Activated naive CD4-positive, alpha-beta T cell treated with anti-CD3 and anti-CD28 coated beads for 36 hours (primary cell): ENCODE data around the gene EFNA1. TPM values are rescaled to one million over a fixed set of nuclear protein-coding genes. Genes with fewer than 3 reads are reported as not detected.

Experiments used
- CTCF ChIA-PET: fragments of 350-600 bp; sonication (Branson Sonifier 250); formaldehyde crosslinking; loops from one replicate; lab custom pipeline; 2021; ENCODE audit warnings: antibody characterized with exemption; lab: Charles Lee
- DNase-seq: peaks from one replicate; pipeline ENCODE4 v3.0.0-alpha.2; 2020
- H3K27ac Mint-ChIP-seq: one replicate; pipeline ENCODE4 v1.8.0; 2021; ENCODE audit warnings: mild to moderate bottlenecking, mixed read lengths
- H3K27me3 Mint-ChIP-seq: one replicate; pipeline ENCODE4 v1.8.0; 2021; ENCODE audit warnings: low read depth, mixed read lengths
- H3K36me3 Mint-ChIP-seq: one replicate; pipeline ENCODE4 v1.8.0; 2021; ENCODE audit warnings: low read depth, mixed read lengths
- H3K4me1 Mint-ChIP-seq: one replicate; pipeline ENCODE4 v1.8.0; 2021; ENCODE audit warnings: low read depth, mixed read lengths
- H3K4me3 Mint-ChIP-seq: one replicate; pipeline ENCODE4 v1.8.0; 2021; ENCODE audit warnings: mild to moderate bottlenecking, moderate library complexity, mixed read lengths
- H3K9me3 Mint-ChIP-seq: one replicate; pipeline ENCODE4 v1.8.0; 2021; ENCODE audit warnings: mixed read lengths
- intact Hi-C: fragments of 100-400 bp; cut with micrococcal nuclease; formaldehyde crosslinking; loops from one replicate; pipeline ENCODE4 v1.15.1; 2023
- total RNA-seq, 2 experiments: library from RNA; stranded (reverse); gene quantifications; one replicate each; pipeline ENCODE4 v1.2.3, GENCODE V29; 2021

Gene EFNA1
- total RNA-seq, 2 experiments from 2014 or later, result 0.26 to 0.32 TPM

- Mint-ChIP-seq H3K27me3 (no peaks in the 10 kb centered on the region), H3K4me3 (no peak overlapping the region), H3K27ac (no peak overlapping the region), H3K36me3 (peaks cover 14% of the 10 kb centered on the region), H3K9me3 (no peaks in the 10 kb centered on the region), H3K4me1 (peaks cover 21% of the 10 kb centered on the region)
- CTCF ChIA-PET, result no interaction called here
- intact Hi-C loops, result no loop called here
- no peak for DNase-seq
These were observed 51.7 kb downstream of the EFNA1 start for GRCh38 chr1:155179112-155180031.

- no peak overlapping the region for H3K27ac Mint-ChIP-seq
- CTCF ChIA-PET, result interaction anchor here (0.6 to 1.6 kb wide), 2 partner anchors 9 to 55 kb away, joined by 3 to 7 read pairs; partner anchors contain the start of gene KRTCAP2
- peaks cover 3% of the 10 kb centered on the region for H3K4me1 Mint-ChIP-seq
- intact Hi-C loops, result no loop called here
- H3K9me3 Mint-ChIP-seq, result no peaks in the 10 kb centered on the region
- H3K27me3 Mint-ChIP-seq, result no peaks in the 10 kb centered on the region
- DNase-seq, result no peak
- H3K36me3 Mint-ChIP-seq, result peaks cover 15% of the 10 kb centered on the region
- no peak overlapping the region for H3K4me3 Mint-ChIP-seq
These were observed 53.8 kb downstream of the EFNA1 start for GRCh38 chr1:155181371-155182051.

GRCh38 chr1:155182052-155182550 lies 54.4 kb downstream of the EFNA1 start:
- H3K27ac Mint-ChIP-seq, result no peak overlapping the region
- no peak overlapping the region for H3K4me3 Mint-ChIP-seq
- intact Hi-C loops, result no loop called here
- H3K27me3 Mint-ChIP-seq, result no peaks in the 10 kb centered on the region
- no peaks in the 10 kb centered on the region for H3K4me1 Mint-ChIP-seq
- CTCF ChIA-PET, result interaction anchor here (1.6 kb wide), 1 partner anchor 9 kb away, joined by 7 read pairs; the partner anchor contains the start of gene KRTCAP2
- no peak for DNase-seq
- peaks cover 15% of the 10 kb centered on the region for H3K36me3 Mint-ChIP-seq
- no peaks in the 10 kb centered on the region for H3K9me3 Mint-ChIP-seq

GRCh38 chr1:155183775-155184221 lies 56.1 kb downstream of the EFNA1 start:
- Mint-ChIP-seq H3K36me3 (peaks cover 14% of the 10 kb centered on the region), H3K4me3 (no peak overlapping the region), H3K27me3 (no peaks in the 10 kb centered on the region), H3K27ac (no peak overlapping the region), H3K9me3 (no peaks in the 10 kb centered on the region), H3K4me1 (peaks cover 3% of the 10 kb centered on the region)
- intact Hi-C loops, result no loop called here
- CTCF ChIA-PET, result interaction anchor here (1.0 to 2.5 kb wide), 4 partner anchors 9 to 16 kb away, joined by 3 to 11 read pairs (median 6); partner anchors contain the start of genes KRTCAP2 and TRIM46
- DNase-seq, result no peak

- CTCF ChIA-PET, result interaction anchor here (1.0 to 2.5 kb wide), 4 partner anchors 9 to 17 kb away, joined by 3 to 11 read pairs (median 6); partner anchors contain the start of genes KRTCAP2 and TRIM46
- no peaks in the 10 kb centered on the region for H3K27me3 Mint-ChIP-seq
- intact Hi-C loops, result no loop called here
- H3K4me1 Mint-ChIP-seq, result peaks cover 3% of the 10 kb centered on the region
- H3K27ac Mint-ChIP-seq, result no peak overlapping the region
- no peak for DNase-seq
- H3K9me3 Mint-ChIP-seq, result no peaks in the 10 kb centered on the region
- peaks cover 10% of the 10 kb centered on the region for H3K36me3 Mint-ChIP-seq
- no peak overlapping the region for H3K4me3 Mint-ChIP-seq
These were observed 56.7 kb downstream of the EFNA1 start for GRCh38 chr1:155184351-155184811.

Other genes with a start within 250 kb of the EFNA1 start
- 10 to 100 TPM; 29.8 to 30.5 TPM for gene PMVK, start 191.2 kb upstream of the EFNA1 start, total RNA-seq
- gene PBXIP1, start 171.8 kb upstream of the EFNA1 start, total RNA-seq, result 10 to 100 TPM; 55.3 to 55.5 TPM
- 10 to 100 TPM; 35.6 to 36.3 TPM for gene PYGO2, start 166.1 kb upstream of the EFNA1 start, total RNA-seq
- 10 to 100 TPM; 35.5 to 40.8 TPM for gene SHC1, start 157.1 kb upstream of the EFNA1 start, total RNA-seq
- gene CKS1B, start 153.2 kb upstream of the EFNA1 start, total RNA-seq, result 100 to 1,000 TPM; 283 to 291 TPM
- gene FLAD1, start 144.5 kb upstream of the EFNA1 start, total RNA-seq, result 10 to 100 TPM; 27.2 to 30.0 TPM
- gene LENEP, start 134.3 kb upstream of the EFNA1 start, total RNA-seq, result under 1 TPM; 0.36 to 0.99 TPM
- gene ZBTB7B, start 125.1 kb upstream of the EFNA1 start, total RNA-seq, result 100 to 1,000 TPM in 1 of 2 experiments, 10 to 100 TPM in 1; 90.6 to 101 TPM
- gene DCST2, start 94.1 kb upstream of the EFNA1 start, total RNA-seq, result 1 to 10 TPM; 1.1 to 1.5 TPM
- not detected for gene DCST1, start 94.1 kb upstream of the EFNA1 start, total RNA-seq
- 10 to 100 TPM; 53.8 to 55.8 TPM for gene ADAM15, start 76.6 kb upstream of the EFNA1 start, total RNA-seq
- gene EFNA4, start 64.1 kb upstream of the EFNA1 start, total RNA-seq, result 1 to 10 TPM; 3.3 to 4.5 TPM
- gene EFNA3, start 49.0 kb upstream of the EFNA1 start, total RNA-seq, result 1 to 10 TPM; 1.3 to 2.5 TPM
- 10 to 100 TPM; 48.4 to 52.7 TPM for gene SLC50A1, start 8.0 kb downstream of the EFNA1 start, total RNA-seq
- gene DPM3, start 12.7 kb downstream of the EFNA1 start, total RNA-seq, result 10 to 100 TPM; 31.4 to 35.5 TPM
- gene KRTCAP2, start 45.4 kb downstream of the EFNA1 start, total RNA-seq, result 100 to 1,000 TPM; 129 to 137 TPM
- gene TRIM46, start 46.0 kb downstream of the EFNA1 start, total RNA-seq, result 1 to 10 TPM; 3.2 to 3.6 TPM
- 10 to 100 TPM; 15.4 to 15.7 TPM for gene THBS3, start 80.0 kb downstream of the EFNA1 start, total RNA-seq
- gene MTX1, start 80.8 kb downstream of the EFNA1 start, total RNA-seq, result 10 to 100 TPM; 46.8 to 47.4 TPM
- gene ENTREP3, start 127.6 kb downstream of the EFNA1 start, total RNA-seq, result 10 to 100 TPM; 32.1 to 32.8 TPM
- 10 to 100 TPM; 80.3 to 82.9 TPM for gene SCAMP3, start 134.5 kb downstream of the EFNA1 start, total RNA-seq
- 10 to 100 TPM; 52.6 to 54.5 TPM for gene CLK2, start 145.6 kb downstream of the EFNA1 start, total RNA-seq
- 1 to 10 TPM in 1 of 2 experiments, under 1 TPM in 1; 0.79 to 1.6 TPM for gene HCN3, start 149.6 kb downstream of the EFNA1 start, total RNA-seq
- gene PKLR, start 173.6 kb downstream of the EFNA1 start, total RNA-seq, result not detected
- gene FDPS, start 181.0 kb downstream of the EFNA1 start, total RNA-seq, result 100 to 1,000 TPM; 332 to 333 TPM
- 10 to 100 TPM; 16.8 to 17.2 TPM for gene RUSC1, start 193.0 kb downstream of the EFNA1 start, total RNA-seq